Right lung (tissue), 5 donors: ENCODE measurements around the gene R3HCC1L. TPM values are rescaled to one million over a fixed set of nuclear protein-coding genes. Genes with fewer than 3 reads are reported as not detected.
"Not testable (repeated sequence)": the region's sequence is repeated elsewhere in the genome, so short reads cannot be mapped to it uniquely, and the experiment has no call there.

Source experiments
- DNase-seq, 2 donors: peaks; one replicate each; pipeline ENCODE4 v3.0.0-alpha.2; 2013
- polyA plus RNA-seq, 5 donors: library from polyadenylated mRNA; unstranded; fragments of 120-200 nt; gene quantifications; one replicate each; pipeline versions ENCODE4 v1.2.1 to v1.2.3, GENCODE V29; 2013; ENCODE audit warnings: inconsistent platforms in 1 of 5, low replicate concordance in 1 of 5; ENCODE audit not compliant: insufficient read length in 5 of 5, insufficient read depth in 1 of 5

Gene R3HCC1L
- polyA plus RNA-seq, 5 donors, result 16.4 to 21.6 (median 19.7) TPM

- DNase-seq, result no peak
These were observed 37.6 kb downstream of the R3HCC1L start for GRCh38 chr10:98172073-98172472.

- DNase-seq, result no peak
These were observed 38.0 kb downstream of the R3HCC1L start for GRCh38 chr10:98172495-98172894.

GRCh38 chr10:98173260-98173659, 38.8 kb downstream of the R3HCC1L start:
- DNase-seq, result no peak

- not testable (repeated sequence) for DNase-seq
These were observed 48.0 kb downstream of the R3HCC1L start for GRCh38 chr10:98182351-98182915.

GRCh38 chr10:98186681-98187080, 52.2 kb downstream of the R3HCC1L start:
- DNase-seq, result no peak

GRCh38 chr10:98190773-98191172, 56.3 kb downstream of the R3HCC1L start:
- not testable (repeated sequence) for DNase-seq

- no peak for DNase-seq
These were observed 58.6 kb downstream of the R3HCC1L start for GRCh38 chr10:98193037-98193436.

GRCh38 chr10:98194633-98195032, 60.2 kb downstream of the R3HCC1L start:
- DNase-seq, result no peak

- DNase-seq, result no peak
These were observed 60.7 kb downstream of the R3HCC1L start for GRCh38 chr10:98195120-98195519.

GRCh38 chr10:98196985-98197384, 62.5 kb downstream of the R3HCC1L start:
- DNase-seq, result no peak

- no peak for DNase-seq
These were observed 67.3 kb downstream of the R3HCC1L start for GRCh38 chr10:98201760-98202159.

- no peak for DNase-seq
These were observed 67.9 kb downstream of the R3HCC1L start for GRCh38 chr10:98202378-98202777.

GRCh38 chr10:98205351-98205750, 70.9 kb downstream of the R3HCC1L start:
- DNase-seq, result no peak

- DNase-seq, result no peak
These were observed 74.5 kb downstream of the R3HCC1L start for GRCh38 chr10:98208925-98209324.

- no peak for DNase-seq
These were observed 75.0 kb downstream of the R3HCC1L start for GRCh38 chr10:98209441-98209840.

- peak; percentile 2 to 10 for DNase-seq
These were observed 77.7 kb downstream of the R3HCC1L start for GRCh38 chr10:98212196-98212595.

- no peak for DNase-seq
These were observed 79.3 kb downstream of the R3HCC1L start for GRCh38 chr10:98213740-98214139.

- no peak for DNase-seq
These were observed 80.9 kb downstream of the R3HCC1L start for GRCh38 chr10:98215373-98215772.

GRCh38 chr10:98217801-98218200, 83.3 kb downstream of the R3HCC1L start:
- DNase-seq, result no peak

GRCh38 chr10:98223874-98224273, 89.4 kb downstream of the R3HCC1L start:
- DNase-seq, result no peak

- no peak for DNase-seq
These were observed 90.1 kb downstream of the R3HCC1L start for GRCh38 chr10:98224509-98224908.

- DNase-seq, result no peak
These were observed 90.5 kb downstream of the R3HCC1L start for GRCh38 chr10:98224996-98225395.

GRCh38 chr10:98226508-98227144, 92.2 kb downstream of the R3HCC1L start:
- DNase-seq, result no peak

GRCh38 chr10:98227713-98228112, 93.3 kb downstream of the R3HCC1L start:
- not testable (repeated sequence) for DNase-seq
